HL-60 (cell line): Measurements from ENCODE around the gene GLIPR1L2.

Experiments used
- POLR2AphosphoS5 ChIP-seq: IDR thresholded peaks from 2 replicates; pipeline ENCODE4 v1.6.1; 2012; ENCODE audit warnings: low read depth
- TF ChIP-seq, protein P1 (sequence below): IDR thresholded peaks from one replicate; pipeline ENCODE4 v1.5.1; 2011; ENCODE audit warnings: low read length, control low read depth, inconsistent platforms; ENCODE audit not compliant: insufficient read depth

DNA sequence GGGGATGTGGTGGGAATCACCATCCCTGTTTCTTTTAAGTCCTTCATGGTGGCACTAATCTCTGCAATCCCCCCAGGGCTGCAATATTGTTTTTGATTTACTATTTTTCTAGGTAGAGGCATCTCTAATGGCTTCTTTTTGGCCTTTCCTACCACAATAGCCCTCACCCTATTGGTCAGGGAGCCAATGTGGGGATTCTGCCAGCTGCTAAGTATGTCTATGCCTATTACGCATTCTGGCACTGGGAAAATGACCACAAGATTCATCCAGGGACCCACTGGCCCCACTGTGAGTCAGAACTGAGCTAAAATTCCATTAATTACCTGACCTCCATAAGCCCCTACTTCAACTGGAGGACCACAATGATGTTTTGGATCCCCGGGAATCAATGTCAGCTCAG lies 15.9 kb upstream of the GLIPR1L2 start:
- TF ChIP-seq, protein P1, sequence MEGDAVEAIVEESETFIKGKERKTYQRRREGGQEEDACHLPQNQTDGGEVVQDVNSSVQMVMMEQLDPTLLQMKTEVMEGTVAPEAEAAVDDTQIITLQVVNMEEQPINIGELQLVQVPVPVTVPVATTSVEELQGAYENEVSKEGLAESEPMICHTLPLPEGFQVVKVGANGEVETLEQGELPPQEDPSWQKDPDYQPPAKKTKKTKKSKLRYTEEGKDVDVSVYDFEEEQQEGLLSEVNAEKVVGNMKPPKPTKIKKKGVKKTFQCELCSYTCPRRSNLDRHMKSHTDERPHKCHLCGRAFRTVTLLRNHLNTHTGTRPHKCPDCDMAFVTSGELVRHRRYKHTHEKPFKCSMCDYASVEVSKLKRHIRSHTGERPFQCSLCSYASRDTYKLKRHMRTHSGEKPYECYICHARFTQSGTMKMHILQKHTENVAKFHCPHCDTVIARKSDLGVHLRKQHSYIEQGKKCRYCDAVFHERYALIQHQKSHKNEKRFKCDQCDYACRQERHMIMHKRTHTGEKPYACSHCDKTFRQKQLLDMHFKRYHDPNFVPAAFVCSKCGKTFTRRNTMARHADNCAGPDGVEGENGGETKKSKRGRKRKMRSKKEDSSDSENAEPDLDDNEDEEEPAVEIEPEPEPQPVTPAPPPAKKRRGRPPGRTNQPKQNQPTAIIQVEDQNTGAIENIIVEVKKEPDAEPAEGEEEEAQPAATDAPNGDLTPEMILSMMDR = no peak
- TF ChIP-seq POLR2AphosphoS5 = no peak
